HG03139 (cell line): ENCODE measurements around the gene ST8SIA1.
"Not testable (repeated sequence)": the region's sequence is repeated elsewhere in the genome, so short reads cannot be mapped to it uniquely, and the experiment has no call there.

Experiments
- ATAC-seq: cut with Tn5 transposase; IDR thresholded peaks from one replicate; pipeline ENCODE4 v1.9.1; 2021; ENCODE audit not compliant: unreplicated experiment

Gene ST8SIA1

GRCh38 chr12:22180705-22181104 is 153.8 kb downstream of the ST8SIA1 start:
- ATAC-seq, result no peak

GRCh38 chr12:22173177-22173576 is 161.3 kb downstream of the ST8SIA1 start:
- no peak for ATAC-seq

GRCh38 chr12:22172501-22172900 is 162.0 kb downstream of the ST8SIA1 start:
- ATAC-seq, result no peak

GRCh38 chr12:22169376-22169775 is 165.1 kb downstream of the ST8SIA1 start:
- no peak for ATAC-seq

- ATAC-seq, result no peak
These were observed 170.4 kb downstream of the ST8SIA1 start for GRCh38 chr12:22164139-22164538.

GRCh38 chr12:22163594-22163993 is 170.9 kb downstream of the ST8SIA1 start:
- ATAC-seq, result no peak

- ATAC-seq, result no peak
These were observed 174.0 kb downstream of the ST8SIA1 start for GRCh38 chr12:22160396-22161003.

GRCh38 chr12:22149286-22149685 is 185.2 kb downstream of the ST8SIA1 start:
- not testable (repeated sequence) for ATAC-seq

- not testable (repeated sequence) for ATAC-seq
These were observed 187.8 kb downstream of the ST8SIA1 start for GRCh38 chr12:22146686-22147085.
